Colonic mucosa (tissue), 4 donors: ENCODE measurements around the gene ZSWIM5. TPM values are rescaled to one million over a fixed set of nuclear protein-coding genes. Genes with fewer than 3 reads are reported as not detected.
A peak's percentile ranks its signal among the peaks of the same experiment; 100 is the strongest.

Experiments
- DNase-seq: peaks from one replicate; pipeline ENCODE4 v3.0.0-alpha.2; 2020
- H3K27ac ChIP-seq: fragments of 200-600 bp; one replicate; pipeline ENCODE4 v1.8.0; 2021
- H3K27me3 ChIP-seq: fragments of 200-600 bp; one replicate; pipeline ENCODE4 v1.8.0; 2021
- H3K36me3 ChIP-seq: fragments of 200-600 bp; one replicate; pipeline ENCODE4 v1.8.0; 2021
- H3K4me1 ChIP-seq: fragments of 200-600 bp; one replicate; pipeline ENCODE4 v1.8.0; 2021; ENCODE audit warnings: mild to moderate bottlenecking
- H3K4me3 ChIP-seq: fragments of 200-600 bp; one replicate; pipeline ENCODE4 v1.8.0; 2021
- H3K9ac ChIP-seq, 2 donors: one replicate each; pipeline ENCODE4 v1.7.0; 2013; ENCODE audit warnings: control low read depth in 2 of 2, low read depth in 2 of 2, low read length in 2 of 2
- H3K9me3 ChIP-seq: fragments of 200-600 bp; one replicate; pipeline ENCODE4 v1.8.0; 2021
- CTCF ChIP-seq: fragments of 200-600 bp; IDR thresholded peaks from one replicate; pipeline ENCODE4 v1.8.0; 2022; ENCODE audit warnings: antibody characterized with exemption, mild to moderate bottlenecking
- intact Hi-C: fragments of 100-400 bp; cut with DNase I; formaldehyde crosslinking; loops from one replicate; pipeline ENCODE4 v1.14.1; 2022
- total RNA-seq, 2 donors: library from RNA; stranded (reverse); fragmentation: NEBNext Ultra II Directional in 1 of 2; extraction: Animal tissue kit (Norgen Biotek cat#: 25700) in 1 of 2; gene quantifications; one replicate each; pipeline ENCODE4 v1.2.1, GENCODE V29; 2021
- donor health status: healthy.
- donor health status: DM: no; HTN: no; CAD: no.
- donor health status: DM: no; HTN: no; CAD: no.

The ZSWIM5 gene
- total RNA-seq, 2 donors from 2014 or later = 9.0 to 9.7 TPM

DNA sequence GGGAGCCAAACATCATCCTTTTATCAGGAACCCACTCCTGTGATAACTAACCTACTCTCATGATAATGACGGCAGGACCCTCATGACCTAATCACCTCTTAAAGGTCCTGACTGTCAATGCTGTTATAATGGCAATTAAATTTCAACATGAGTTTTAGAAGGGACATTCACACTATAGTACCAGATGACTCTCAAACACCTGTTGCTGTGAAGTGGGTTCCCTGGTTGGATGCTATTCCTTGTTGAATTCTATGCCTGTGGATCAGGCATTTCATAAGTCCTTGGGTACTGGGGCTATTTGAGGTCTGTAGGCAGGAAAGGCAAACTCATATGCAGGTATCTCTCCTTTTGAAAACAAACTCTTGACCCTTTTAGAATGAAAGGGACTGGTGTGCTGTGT, 7.5 kb upstream of the ZSWIM5 start:
- H3K9me3 ChIP-seq = no peaks in the 10 kb centered on the region
- no peak overlapping the region for H3K9ac ChIP-seq
- no peak overlapping the region for H3K27ac ChIP-seq
- no peak for DNase-seq
- no peaks in the 10 kb centered on the region for H3K4me1 ChIP-seq
- intact Hi-C loops = no loop called here
- H3K4me3 ChIP-seq = no peak overlapping the region
- H3K36me3 ChIP-seq = no peaks in the 10 kb centered on the region
- TF ChIP-seq CTCF = no peak
- H3K27me3 ChIP-seq = no peaks in the 10 kb centered on the region

DNA sequence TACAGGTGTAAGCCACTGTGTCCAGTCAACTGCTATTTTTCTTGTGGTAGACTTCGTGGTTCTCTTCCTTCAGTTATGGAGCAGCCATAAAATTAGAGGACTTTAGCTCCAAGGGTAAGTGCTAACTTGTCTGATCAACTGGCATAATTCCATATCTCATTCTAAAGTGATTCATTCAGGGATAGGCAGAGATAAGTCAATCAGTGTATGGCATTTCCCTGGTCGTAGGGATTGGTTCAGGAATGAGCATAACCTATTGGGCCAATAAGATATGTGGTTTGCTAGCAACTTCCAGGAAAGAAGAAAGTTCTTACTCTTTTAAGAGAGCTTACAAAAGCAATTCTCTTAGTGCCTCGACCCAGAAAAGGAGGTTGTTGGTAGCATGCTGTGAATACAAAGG, 4.7 kb upstream of the ZSWIM5 start:
- Histone ChIP-seq H3K4me1 (no peaks in the 10 kb centered on the region), H3K27me3 (no peaks in the 10 kb centered on the region), H3K4me3 (no peak overlapping the region), H3K9ac (no peak overlapping the region), H3K36me3 (no peaks in the 10 kb centered on the region), H3K27ac (peak overlapping the region; percentile 54), H3K9me3 (no peaks in the 10 kb centered on the region)
- peak; percentile 54 for DNase-seq
- TF ChIP-seq CTCF = no peak
- intact Hi-C loops = no loop called here

DNA sequence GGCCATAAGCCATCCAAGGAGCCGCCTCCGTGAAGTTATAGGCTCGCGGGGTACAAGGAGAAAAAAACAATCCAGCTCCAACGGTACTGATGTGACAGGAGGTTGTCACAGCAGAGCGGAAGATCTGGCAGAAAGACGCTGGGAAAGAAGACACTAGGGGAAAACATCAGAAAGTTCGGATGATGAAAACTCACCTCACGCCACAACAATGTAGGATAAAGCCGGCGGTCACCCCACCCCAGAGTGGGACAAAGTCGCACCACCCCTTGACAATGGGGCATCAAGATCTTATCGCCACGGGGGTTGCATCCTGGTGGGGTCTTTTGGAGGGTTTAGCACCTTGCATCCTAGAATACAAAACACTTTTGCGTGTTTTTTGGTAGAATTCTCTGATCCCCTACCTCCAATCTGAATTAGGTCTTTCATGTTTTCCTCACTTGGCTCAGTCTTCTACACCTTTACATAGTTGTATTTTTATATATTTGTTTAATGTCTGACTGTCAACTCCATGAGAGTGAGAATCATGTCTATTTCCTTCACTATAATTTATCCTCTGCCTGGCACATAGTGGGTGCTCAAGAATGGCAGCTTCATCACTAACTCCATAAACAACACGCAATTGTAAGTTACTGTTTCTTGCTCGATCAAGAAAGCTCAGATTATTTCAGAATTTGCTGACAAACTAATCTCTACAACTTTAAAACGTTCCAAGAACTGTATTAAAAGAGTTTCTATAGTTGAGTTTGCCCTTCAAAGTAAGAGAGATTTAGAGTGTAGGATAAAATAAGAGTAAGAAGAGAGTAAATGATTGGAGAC, 611 bp upstream of the ZSWIM5 start:
- DNase-seq = peak; percentile 52

GRCh38 chr1:45205011-45205909, 1.1 kb downstream of the ZSWIM5 start:
- peak overlapping the region; percentile 42 to 46 for H3K9ac ChIP-seq
- no peaks in the 10 kb centered on the region for H3K4me1 ChIP-seq
- peak; percentile 57 for DNase-seq
- peak overlapping the region; percentile 85 for H3K4me3 ChIP-seq
- intact Hi-C loops = no loop called here
- no peak overlapping the region for H3K27ac ChIP-seq
- H3K36me3 ChIP-seq = no peaks in the 10 kb centered on the region
- H3K9me3 ChIP-seq = no peaks in the 10 kb centered on the region
- no peak for TF ChIP-seq CTCF
- no peaks in the 10 kb centered on the region for H3K27me3 ChIP-seq

More for the DNA sequence above, 611 bp upstream of the ZSWIM5 start:
- Histone ChIP-seq H3K9me3 (no peaks in the 10 kb centered on the region), H3K4me1 (no peaks in the 10 kb centered on the region), H3K27me3 (no peaks in the 10 kb centered on the region), H3K9ac (peak overlapping the region in 1 of 2 donors; percentile 79), H3K27ac (peak overlapping the region; percentile 91), H3K4me3 (peak overlapping the region; percentile 85), H3K36me3 (no peaks in the 10 kb centered on the region)
- intact Hi-C loops = no loop called here
- no peak for TF ChIP-seq CTCF

DNA sequence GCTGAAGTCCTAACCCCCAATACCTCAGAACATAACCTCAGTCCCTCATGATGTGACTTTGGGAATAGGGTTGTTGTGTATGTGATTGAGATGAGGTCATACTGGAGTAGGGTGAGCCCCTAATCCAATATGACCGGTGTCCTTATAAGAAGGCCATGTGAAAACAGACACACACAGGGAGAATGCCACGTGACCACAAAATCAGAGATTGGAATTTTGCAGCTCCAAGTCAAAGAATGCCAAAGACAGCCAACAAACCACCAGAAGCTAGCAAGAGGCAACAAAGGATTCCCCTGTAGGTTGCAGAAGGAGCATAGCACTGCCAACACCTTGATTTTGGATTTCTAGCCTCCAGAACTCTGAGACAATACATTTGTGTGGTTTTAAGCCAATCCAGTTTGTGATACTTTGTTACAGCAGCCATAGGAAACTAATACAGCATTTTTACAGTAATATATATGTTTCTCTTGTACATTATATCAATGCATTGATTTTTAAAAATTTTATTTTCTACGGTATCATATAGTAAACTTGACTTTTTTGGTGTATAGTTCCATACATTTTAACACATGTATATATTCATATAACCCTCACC, 5.4 kb downstream of the ZSWIM5 start:
- no peak for DNase-seq
- no peaks in the 10 kb centered on the region for H3K36me3 ChIP-seq
- H3K27me3 ChIP-seq = no peaks in the 10 kb centered on the region
- no peaks in the 10 kb centered on the region for H3K9me3 ChIP-seq
- TF ChIP-seq CTCF = no peak
- intact Hi-C loops = no loop called here
- H3K27ac ChIP-seq = no peak overlapping the region
- no peaks in the 10 kb centered on the region for H3K4me1 ChIP-seq
- no peak overlapping the region for H3K4me3 ChIP-seq
- no peak overlapping the region for H3K9ac ChIP-seq
